Measurements from ENCODE around the gene CAPG.
"Not testable (repeated sequence)": the region's sequence is repeated elsewhere in the genome, so short reads cannot be mapped to it uniquely, and the experiment has no call there.

CAPG gene

DNA sequence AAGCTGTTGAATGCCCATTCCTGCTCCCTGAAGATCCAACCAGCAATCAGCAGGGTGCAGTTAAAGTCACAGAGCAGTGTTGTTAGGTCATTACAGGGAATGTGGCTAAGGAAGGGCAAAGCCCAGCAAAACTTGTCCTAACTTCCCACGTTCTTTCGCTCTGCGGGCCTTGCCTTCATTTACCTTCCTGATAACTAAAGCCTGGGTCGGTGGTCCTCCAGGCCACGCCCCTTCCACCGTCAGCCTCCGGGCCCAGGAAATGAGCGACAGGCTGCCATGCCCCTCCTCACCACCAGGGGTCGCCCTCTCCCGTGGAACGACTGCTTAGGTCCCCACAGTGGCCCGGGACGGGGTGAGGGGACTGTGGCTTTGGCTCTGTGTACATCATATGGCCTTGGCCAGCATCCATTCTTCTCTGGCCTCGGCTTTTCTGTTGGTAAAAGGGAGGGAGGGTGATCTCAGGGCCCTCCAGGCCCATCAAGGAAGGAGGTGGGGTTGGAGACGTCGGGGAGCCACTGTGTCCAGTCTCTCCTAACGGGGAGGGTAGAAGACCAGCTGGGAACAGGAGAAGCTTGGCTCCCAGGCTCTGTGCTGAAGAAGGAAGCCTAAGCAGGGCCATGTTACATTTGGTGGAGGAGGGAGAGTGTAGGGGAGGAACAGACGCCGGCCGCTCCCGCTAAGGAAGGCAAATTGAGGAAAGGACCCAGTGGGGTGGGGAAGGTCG, 10.5 kb upstream of the CAPG start:
- peak; percentile 98 for DNase-seq

GRCh38 chr2:85419009-85419675, 9.0 kb upstream of the CAPG start:
- no peak for DNase-seq

- peak; percentile 83 for DNase-seq
Observed at GRCh38 chr2:85418132-85419008, 8.2 kb upstream of the CAPG start, which contains the start of gene SH2D6. TSS of gene SH2D6 (plus strand) at chr2:85418714. CDS start at chr2:85429466, 10,752 bp downstream.

DNA sequence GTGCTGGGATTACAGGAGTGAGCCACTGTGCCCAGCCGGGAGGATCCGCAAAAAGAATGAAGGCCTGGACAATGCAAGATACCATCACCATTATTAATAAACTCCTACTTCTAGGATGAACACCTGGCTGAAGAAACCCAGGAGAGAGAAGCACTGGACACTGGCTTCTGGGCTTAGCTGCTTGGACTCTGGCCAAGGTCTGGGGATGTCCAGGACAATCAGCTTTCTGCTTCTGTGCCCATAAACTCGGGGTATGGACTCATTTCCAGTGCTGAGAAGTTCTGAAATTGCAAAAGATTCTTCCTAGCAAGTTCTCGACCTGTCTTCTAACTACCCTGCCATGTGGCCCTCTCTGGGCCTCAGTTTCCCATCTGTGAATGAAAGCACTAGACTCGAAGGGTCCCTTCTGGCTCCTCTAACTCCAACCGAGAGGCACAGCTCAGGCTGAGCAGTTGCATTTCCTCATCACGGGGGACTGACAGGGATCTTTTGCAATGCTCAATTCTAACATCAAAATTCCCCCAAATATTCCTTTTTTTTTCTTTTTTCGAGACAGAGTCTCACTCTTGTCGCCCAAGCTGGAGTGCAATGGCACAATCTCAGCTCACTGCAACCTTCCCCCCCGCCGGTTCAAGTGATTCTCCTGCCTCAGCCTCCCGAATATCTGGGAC, 5.9 kb upstream of the CAPG start:
- no peak for DNase-seq

- DNase-seq, result no peak
Observed at GRCh38 chr2:85414761-85415553, 4.8 kb upstream of the CAPG start.

DNA sequence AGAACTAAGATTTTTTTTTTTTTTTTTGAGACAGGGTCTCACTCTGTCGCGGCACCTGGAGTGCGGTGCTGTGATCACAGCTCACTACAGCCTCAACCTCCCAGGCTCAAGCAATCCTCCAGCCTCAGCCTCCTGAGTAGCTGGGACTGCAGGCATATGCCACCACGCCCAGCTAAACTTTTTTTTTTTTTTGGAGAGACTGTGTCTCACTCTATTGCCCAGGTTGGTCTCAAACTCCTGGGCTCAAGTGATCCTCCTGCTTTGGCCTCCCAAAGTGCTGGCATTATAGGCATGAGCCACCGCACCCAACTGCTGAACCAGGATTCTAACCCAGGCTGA, 4.2 kb upstream of the CAPG start:
- not testable (repeated sequence) for DNase-seq

DNA sequence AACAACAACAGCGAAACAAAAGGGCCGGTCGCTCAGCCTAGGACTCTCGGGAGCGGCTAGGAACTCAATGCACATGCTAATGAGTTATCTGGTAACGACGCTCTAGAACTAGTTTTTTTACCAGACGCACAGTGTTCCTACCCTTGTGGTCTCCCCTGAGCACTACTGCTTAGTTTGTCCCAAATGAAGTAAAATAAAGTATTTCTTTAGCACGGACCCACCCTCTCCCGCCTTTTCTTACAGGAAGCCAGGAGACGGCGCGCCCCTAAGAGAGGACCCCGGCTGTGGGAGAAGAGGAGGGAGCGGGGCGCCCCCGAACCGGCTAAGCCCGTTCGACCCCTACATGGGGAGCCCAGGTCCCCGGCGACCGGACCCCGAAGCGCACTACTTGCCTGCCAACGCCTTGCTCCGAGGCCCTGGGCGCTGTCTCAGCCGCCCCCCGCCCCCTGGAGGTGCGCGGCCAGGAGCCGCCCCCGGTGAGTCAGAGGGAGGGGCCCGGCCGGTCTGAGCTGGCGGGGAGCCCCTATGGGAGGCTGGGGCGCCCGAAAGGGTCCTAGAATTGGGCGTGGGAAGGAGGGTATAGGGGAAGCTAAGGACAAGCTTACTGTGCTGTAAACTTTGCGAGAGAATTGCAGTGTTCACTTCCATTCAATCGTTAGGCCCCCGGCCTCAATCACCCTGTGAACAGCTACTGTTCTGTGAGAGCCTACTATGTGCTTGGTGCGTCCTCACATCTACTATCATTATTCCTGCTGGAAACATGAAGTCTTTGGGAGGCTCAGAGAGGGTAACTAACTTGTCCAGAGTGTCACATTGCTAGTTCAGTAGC, 3.6 kb upstream of the CAPG start:
- DNase-seq, result peak; percentile 44

GRCh38 chr2:85411405-85411748, 1.2 kb upstream of the CAPG start:
- DNase-seq, result no peak

GRCh38 chr2:85410584-85411404, 628 bp upstream of the CAPG start:
- no peak for DNase-seq

DNA sequence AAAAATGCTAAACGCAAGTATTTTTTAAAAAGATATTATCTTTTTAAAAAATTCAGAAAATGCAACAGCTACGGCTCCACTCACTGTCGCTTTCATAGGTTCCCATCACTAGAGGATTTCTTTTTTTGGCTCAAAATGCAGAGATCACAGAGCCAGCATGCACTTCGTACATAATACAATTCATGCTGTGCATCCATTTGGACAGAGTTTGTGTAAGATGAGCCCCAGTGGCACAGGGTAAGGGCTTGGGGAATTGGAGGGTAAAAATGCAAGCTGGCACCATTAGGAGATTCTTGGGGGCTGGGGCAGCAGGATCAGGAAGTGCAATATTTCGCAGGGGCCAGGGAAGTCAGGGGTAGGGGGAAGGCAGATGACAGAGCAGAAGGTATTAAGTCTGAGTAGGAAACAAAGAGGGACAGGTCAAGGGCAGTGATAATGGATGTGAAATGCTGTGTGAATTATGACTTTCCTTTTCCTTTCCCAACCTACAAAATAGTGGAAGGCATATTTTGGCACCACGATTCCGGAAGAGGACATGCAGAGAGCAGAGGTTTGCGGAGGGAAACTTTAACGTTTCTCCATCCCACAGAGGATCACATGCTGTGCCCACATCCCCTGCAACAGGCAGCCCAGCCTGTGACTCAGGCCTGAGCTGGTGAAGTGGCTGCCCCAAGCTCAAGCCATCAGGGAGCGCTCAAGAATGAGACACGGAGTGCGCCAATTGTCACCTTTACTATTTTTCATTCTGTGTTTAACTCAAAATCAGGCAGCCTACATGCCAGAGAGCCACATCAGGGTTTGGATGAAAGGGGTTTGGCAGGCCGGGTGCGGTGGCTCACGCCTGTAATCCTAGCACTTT, 4.7 kb downstream of the CAPG start:
- DNase-seq, result peak; percentile 58

DNA sequence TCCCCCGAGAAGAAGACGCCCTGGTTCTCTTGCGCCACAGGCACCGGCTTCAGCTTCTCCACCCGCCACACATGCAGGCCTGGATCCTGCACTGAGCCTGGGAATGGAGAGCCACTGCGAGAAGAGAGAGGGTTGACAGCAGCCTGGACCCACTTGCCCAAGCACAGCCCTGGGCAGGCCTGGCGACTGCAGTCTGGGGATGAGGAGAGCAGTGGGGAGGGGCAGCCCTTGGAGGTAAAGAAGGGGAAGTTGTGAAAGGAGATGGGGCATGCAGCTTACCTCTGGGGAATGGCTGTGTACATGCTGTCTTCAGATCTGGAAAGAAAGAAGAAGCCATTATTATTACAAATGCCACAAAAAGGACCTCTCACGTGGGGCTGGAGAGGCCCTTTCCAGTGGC, 8.3 kb downstream of the CAPG start:
- DNase-seq, result no peak

DNA sequence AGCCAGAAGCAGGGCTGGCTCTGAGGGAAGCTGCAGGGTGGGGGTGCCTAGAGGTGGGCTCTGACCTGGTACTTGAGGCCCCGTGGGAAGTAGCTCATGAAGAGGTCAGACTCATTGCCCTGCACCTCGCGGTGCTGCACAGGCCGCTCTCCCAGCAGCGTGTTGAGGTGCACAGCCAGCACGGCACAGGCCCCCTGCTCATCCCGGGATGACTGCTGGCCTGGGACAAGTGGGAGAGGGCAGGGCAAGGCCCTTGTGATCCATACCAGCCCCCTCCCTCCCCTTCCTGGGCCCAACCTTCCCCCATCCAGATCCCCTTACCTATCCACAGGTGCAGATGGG, 8.7 kb downstream of the CAPG start:
- no peak for DNase-seq

DNA sequence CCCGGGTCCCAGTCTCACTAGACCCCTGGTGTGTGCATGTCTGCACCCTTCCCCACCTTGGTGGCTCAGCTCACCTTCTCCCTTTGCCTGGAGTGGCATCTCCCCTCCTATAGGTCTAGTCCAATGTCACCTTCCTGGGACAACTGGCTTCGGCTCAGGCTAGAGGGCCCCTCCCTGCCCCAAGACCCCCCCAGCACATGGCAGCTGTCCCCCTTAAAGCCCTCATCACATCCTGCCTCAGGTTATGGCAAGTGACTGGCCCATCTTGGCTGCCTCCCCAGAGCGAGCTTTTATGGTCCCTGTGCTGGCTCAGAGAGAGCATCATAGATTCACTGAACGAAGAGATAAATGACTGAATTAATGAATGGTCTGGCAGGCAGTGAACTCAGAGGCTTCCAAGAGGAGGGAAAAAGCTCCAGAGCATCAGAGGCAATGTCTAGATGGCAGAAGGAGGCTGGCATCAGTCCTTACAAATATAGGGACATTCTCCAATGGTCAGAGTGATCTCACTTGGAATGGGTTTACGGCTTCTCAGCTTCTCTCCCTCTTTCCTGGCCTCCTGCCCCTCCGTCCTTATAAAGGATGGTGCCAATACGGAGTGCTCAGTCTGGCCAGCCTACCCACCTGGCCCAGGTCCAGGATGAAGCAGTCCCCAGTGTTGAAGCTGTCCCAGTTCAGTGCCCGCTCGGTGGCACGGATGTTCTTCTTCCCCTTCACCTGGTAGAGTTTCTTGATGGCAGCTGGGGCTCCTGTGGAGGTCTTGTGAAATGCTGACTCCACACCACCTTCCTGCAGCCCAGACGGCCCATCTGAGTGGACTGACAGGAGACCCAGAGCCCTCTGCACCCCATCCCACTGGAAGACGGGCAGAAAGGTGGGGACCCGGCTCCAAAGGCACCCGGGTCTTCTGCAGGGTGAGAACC, 9.4 kb downstream of the CAPG start:
- DNase-seq, result no peak

DNA sequence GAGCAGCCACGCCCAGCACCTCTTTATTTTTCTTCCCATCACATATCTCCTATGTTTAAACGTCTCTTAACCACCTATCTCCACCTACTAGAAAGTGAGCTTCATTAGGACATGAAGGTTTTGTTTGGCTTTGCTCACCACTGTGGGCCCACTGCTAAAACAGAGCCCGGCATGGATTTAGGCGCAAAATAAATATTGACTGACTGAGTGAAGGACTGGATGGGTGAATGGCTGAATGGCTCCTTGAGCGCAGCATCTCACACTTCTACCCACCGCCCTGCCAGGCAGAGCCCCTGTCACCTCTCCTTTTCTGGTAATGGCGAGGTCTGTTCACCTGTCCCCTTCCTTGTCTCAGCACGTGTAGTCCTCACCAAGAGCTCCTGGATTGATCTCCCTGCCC, 10.1 kb downstream of the CAPG start:
- DNase-seq, result peak; percentile 22

- DNase-seq, result peak; percentile 22
Observed at GRCh38 chr2:85399183-85399455, 11.0 kb downstream of the CAPG start.

- peak; percentile 23 for DNase-seq
Observed at GRCh38 chr2:85398426-85399182, 11.6 kb downstream of the CAPG start.

GRCh38 chr2:85397925-85398331, 12.2 kb downstream of the CAPG start:
- no peak for DNase-seq
